IgD-negative memory B cell (primary cell): Measurements from ENCODE around the gene FNDC3B. TPM values are rescaled to one million over a fixed set of nuclear protein-coding genes. Genes with fewer than 3 reads are reported as not detected.
A peak's percentile ranks its signal among the peaks of the same experiment; 100 is the strongest.

ENCODE experiments used
- H3K27ac Mint-ChIP-seq, 3 donors: one replicate each; pipeline ENCODE4 v1.8.0; 2020 to 2022; ENCODE audit warnings: mild to moderate bottlenecking in 3 of 3, mixed read lengths in 3 of 3, moderate library complexity in 1 of 3
- H3K27me3 Mint-ChIP-seq: one replicate; pipeline ENCODE4 v1.8.0; 2021; ENCODE audit warnings: mixed read lengths
- H3K36me3 Mint-ChIP-seq: one replicate; pipeline ENCODE4 v1.8.0; 2020; ENCODE audit warnings: mild to moderate bottlenecking, mixed read lengths
- H3K4me1 Mint-ChIP-seq, 3 donors: one replicate each; pipeline ENCODE4 v1.8.0; 2020 to 2022; ENCODE audit warnings: mixed read lengths in 3 of 3, mild to moderate bottlenecking in 1 of 3
- H3K4me3 Mint-ChIP-seq, 4 donors: one replicate each; pipeline ENCODE4 v1.8.0; 2020 to 2022; ENCODE audit warnings: mild to moderate bottlenecking in 4 of 4, mixed read lengths in 4 of 4, moderate library complexity in 3 of 4
- H3K9me3 Mint-ChIP-seq, 3 donors: one replicate each; pipeline ENCODE4 v1.8.0; 2020 to 2021; ENCODE audit warnings: mixed read lengths in 3 of 3, mild to moderate bottlenecking in 1 of 3
- polyA plus RNA-seq: library from polyadenylated mRNA; unstranded; fragments of 300-500 nt; fragmentation: Illumina TruSeq; gene quantifications from one replicate; pipeline ENCODE4 v1.2.3, GENCODE V29; 2021

FNDC3B gene
- polyA plus RNA-seq, 1 donor from 2014 or later = 3.5 TPM

DNA sequence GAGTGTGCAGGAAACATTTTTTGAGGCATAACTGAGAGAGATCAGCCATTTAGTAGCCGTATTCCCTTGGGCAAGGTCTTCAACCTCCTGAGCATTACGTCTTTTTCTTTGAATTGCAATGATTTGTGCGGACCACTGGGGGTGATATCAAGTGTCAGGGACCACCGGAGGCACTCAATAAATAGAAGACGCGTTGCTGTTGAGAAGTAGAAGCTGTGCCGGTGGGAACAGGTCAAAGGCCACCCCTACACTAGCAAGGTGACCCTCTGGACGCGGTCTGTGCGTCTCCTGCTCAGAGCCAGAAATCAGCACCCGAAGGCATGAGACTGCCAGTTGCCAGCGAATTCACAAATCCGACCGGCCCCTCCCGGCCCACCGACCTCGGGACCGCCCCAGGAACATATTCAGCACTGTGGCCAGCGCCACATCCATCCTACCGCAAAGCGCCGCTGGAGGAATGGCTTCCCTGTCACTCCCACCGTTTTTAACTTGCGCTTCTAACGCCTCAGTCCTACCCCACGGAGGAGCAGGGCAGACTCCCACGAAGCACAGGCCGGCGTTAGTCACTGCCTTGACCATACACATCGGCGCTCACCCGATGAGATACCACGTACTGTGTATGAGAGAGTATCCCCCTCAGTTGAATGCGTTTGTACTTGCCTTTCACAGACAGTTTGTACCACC is 410.2 kb downstream of the FNDC3B start:
- Mint-ChIP-seq H3K4me3 (peak overlapping the region in 2 of 4 donors; percentile 62 to 69), H3K36me3 (peaks cover 3% of the 10 kb centered on the region), H3K27me3 (peaks cover 59% of the 10 kb centered on the region), H3K4me1 (peaks cover 0 to 21% (median 6%) of the 10 kb centered on the region in 3 donors), H3K9me3 (peaks cover 0 to 17% (median 2%) of the 10 kb centered on the region in 3 donors), H3K27ac (peak overlapping the region in 1 of 3 donors; percentile 43)

Other genes with a start within 250 kb of the FNDC3B start
- gene PLD1, start 229.1 kb upstream of the FNDC3B start, polyA plus RNA-seq = not detected
- gene TMEM212, start 196.2 kb upstream of the FNDC3B start, polyA plus RNA-seq = not detected